H1 (cell line): ENCODE results near the gene DOCK10. TPM values are rescaled to one million over a fixed set of nuclear protein-coding genes. Genes with fewer than 3 reads are reported as not detected.

Experiments
- CHD2 ChIP-seq: IDR thresholded peaks from 2 replicates; pipeline ENCODE4 v1.6.1; 2012; ENCODE audit warnings: low read length, improper control_type of control experiment
- JUN ChIP-seq: IDR thresholded peaks from 2 replicates; pipeline ENCODE4 v1.6.1; 2011; ENCODE audit warnings: low read depth, mild to moderate bottlenecking, improper control_type of control experiment, low read length
- POU5F1 ChIP-seq: IDR thresholded peaks from 2 replicates; pipeline ENCODE4 v1.6.1; 2011; ENCODE audit warnings: low read depth, mild to moderate bottlenecking, low read length, moderate library complexity
- SIN3A ChIP-seq, 2 experiments: IDR thresholded peaks in 1 of 2; conservative IDR thresholded peaks in 1 of 2; 2 replicates each; pipeline ENCODE4 v1.6.1; 2011 to 2012; ENCODE audit warnings: low read length in 2 of 2, improper control_type of control experiment in 1 of 2, low read depth in 1 of 2, mild to moderate bottlenecking in 1 of 2
- SIX5 ChIP-seq: IDR thresholded peaks from 2 replicates; pipeline ENCODE4 v1.6.1; 2011; ENCODE audit warnings: mild to moderate bottlenecking, low read depth, low read length
- polyA plus RNA-seq, 7 experiments: library from polyadenylated mRNA; depleted of rRNA in 3 of 7; stranded (reverse) in 5 of 7; unstranded in 2 of 7; fragments of >200 nt in 5 of 7; fragments of 200-250 nt in 2 of 7; gene quantifications; 1 replicate in 5 of 7; 2 replicates in 1 of 7; 4 replicates in 1 of 7; pipeline versions ENCODE4 v1.2.1 to v1.2.3, GENCODE V29; 2011 to 2013; ENCODE audit warnings: missing spikeins in 2 of 7, mixed read lengths in 2 of 7
- total RNA-seq: library from RNA; stranded (reverse); fragmentation: NEBNext Ultra II Directional; extraction: Animal tissue kit (Norgen Biotek cat#: 25700); gene quantifications from 2 replicates; pipeline ENCODE4 v1.2.1, GENCODE V29; 2021
- TF ChIP-seq, protein P1 (sequence below): fragments of 300-600 bp; sonication (generic); IDR thresholded peaks from 2 replicates; pipeline ENCODE4 v1.7.1; 2012; ENCODE audit warnings: low read length, moderate library complexity, mild to moderate bottlenecking, inconsistent platforms; ENCODE audit not compliant: insufficient replicate concordance
- TF ChIP-seq, protein P2 (sequence below): IDR thresholded peaks from 2 replicates; pipeline ENCODE4 v1.6.1; 2012; ENCODE audit warnings: low read length, inconsistent platforms

DOCK10 gene
- total and polyA plus RNA-seq, 2 of the 8 experiments (the other 6 are each of a cell fraction or from before 2014, with no cell fraction given): 0.33 to 1.6 TPM

GRCh38 chr2:224990710-224991109 is 51.6 kb downstream of the DOCK10 start (continued):
- TF ChIP-seq, protein P1, sequence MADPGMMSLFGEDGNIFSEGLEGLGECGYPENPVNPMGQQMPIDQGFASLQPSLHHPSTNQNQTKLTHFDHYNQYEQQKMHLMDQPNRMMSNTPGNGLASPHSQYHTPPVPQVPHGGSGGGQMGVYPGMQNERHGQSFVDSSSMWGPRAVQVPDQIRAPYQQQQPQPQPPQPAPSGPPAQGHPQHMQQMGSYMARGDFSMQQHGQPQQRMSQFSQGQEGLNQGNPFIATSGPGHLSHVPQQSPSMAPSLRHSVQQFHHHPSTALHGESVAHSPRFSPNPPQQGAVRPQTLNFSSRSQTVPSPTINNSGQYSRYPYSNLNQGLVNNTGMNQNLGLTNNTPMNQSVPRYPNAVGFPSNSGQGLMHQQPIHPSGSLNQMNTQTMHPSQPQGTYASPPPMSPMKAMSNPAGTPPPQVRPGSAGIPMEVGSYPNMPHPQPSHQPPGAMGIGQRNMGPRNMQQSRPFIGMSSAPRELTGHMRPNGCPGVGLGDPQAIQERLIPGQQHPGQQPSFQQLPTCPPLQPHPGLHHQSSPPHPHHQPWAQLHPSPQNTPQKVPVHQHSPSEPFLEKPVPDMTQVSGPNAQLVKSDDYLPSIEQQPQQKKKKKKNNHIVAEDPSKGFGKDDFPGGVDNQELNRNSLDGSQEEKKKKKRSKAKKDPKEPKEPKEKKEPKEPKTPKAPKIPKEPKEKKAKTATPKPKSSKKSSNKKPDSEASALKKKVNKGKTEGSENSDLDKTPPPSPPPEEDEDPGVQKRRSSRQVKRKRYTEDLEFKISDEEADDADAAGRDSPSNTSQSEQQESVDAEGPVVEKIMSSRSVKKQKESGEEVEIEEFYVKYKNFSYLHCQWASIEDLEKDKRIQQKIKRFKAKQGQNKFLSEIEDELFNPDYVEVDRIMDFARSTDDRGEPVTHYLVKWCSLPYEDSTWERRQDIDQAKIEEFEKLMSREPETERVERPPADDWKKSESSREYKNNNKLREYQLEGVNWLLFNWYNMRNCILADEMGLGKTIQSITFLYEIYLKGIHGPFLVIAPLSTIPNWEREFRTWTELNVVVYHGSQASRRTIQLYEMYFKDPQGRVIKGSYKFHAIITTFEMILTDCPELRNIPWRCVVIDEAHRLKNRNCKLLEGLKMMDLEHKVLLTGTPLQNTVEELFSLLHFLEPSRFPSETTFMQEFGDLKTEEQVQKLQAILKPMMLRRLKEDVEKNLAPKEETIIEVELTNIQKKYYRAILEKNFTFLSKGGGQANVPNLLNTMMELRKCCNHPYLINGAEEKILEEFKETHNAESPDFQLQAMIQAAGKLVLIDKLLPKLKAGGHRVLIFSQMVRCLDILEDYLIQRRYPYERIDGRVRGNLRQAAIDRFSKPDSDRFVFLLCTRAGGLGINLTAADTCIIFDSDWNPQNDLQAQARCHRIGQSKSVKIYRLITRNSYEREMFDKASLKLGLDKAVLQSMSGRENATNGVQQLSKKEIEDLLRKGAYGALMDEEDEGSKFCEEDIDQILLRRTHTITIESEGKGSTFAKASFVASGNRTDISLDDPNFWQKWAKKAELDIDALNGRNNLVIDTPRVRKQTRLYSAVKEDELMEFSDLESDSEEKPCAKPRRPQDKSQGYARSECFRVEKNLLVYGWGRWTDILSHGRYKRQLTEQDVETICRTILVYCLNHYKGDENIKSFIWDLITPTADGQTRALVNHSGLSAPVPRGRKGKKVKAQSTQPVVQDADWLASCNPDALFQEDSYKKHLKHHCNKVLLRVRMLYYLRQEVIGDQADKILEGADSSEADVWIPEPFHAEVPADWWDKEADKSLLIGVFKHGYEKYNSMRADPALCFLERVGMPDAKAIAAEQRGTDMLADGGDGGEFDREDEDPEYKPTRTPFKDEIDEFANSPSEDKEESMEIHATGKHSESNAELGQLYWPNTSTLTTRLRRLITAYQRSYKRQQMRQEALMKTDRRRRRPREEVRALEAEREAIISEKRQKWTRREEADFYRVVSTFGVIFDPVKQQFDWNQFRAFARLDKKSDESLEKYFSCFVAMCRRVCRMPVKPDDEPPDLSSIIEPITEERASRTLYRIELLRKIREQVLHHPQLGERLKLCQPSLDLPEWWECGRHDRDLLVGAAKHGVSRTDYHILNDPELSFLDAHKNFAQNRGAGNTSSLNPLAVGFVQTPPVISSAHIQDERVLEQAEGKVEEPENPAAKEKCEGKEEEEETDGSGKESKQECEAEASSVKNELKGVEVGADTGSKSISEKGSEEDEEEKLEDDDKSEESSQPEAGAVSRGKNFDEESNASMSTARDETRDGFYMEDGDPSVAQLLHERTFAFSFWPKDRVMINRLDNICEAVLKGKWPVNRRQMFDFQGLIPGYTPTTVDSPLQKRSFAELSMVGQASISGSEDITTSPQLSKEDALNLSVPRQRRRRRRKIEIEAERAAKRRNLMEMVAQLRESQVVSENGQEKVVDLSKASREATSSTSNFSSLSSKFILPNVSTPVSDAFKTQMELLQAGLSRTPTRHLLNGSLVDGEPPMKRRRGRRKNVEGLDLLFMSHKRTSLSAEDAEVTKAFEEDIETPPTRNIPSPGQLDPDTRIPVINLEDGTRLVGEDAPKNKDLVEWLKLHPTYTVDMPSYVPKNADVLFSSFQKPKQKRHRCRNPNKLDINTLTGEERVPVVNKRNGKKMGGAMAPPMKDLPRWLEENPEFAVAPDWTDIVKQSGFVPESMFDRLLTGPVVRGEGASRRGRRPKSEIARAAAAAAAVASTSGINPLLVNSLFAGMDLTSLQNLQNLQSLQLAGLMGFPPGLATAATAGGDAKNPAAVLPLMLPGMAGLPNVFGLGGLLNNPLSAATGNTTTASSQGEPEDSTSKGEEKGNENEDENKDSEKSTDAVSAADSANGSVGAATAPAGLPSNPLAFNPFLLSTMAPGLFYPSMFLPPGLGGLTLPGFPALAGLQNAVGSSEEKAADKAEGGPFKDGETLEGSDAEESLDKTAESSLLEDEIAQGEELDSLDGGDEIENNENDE: no peak
- TF ChIP-seq, protein P2, sequence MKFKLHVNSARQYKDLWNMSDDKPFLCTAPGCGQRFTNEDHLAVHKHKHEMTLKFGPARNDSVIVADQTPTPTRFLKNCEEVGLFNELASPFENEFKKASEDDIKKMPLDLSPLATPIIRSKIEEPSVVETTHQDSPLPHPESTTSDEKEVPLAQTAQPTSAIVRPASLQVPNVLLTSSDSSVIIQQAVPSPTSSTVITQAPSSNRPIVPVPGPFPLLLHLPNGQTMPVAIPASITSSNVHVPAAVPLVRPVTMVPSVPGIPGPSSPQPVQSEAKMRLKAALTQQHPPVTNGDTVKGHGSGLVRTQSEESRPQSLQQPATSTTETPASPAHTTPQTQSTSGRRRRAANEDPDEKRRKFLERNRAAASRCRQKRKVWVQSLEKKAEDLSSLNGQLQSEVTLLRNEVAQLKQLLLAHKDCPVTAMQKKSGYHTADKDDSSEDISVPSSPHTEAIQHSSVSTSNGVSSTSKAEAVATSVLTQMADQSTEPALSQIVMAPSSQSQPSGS: no peak
- no peak for TF ChIP-seq CHD2
- TF ChIP-seq JUN: no peak
- TF ChIP-seq POU5F1: no peak
- no peak for TF ChIP-seq SIN3A (conservative IDR thresholded peaks at IDR 0.05 in 1 of 2, IDR thresholded peaks at IDR 0.05 in 1 of 2; ENCODE audit: low read depth in 1 of 2, low read length in 2 of 2)
- no peak for TF ChIP-seq SIX5
